Head of caudate nucleus (tissue), 42 donors: ENCODE measurements around the gene SLC2A14.
A peak's percentile ranks its signal among the peaks of the same experiment; 100 is the strongest.
"Not testable (repeated sequence)": the region's sequence is repeated elsewhere in the genome, so short reads cannot be mapped to it uniquely, and the experiment has no call there.

Experiments
- DNase-seq, 42 donors: peaks; one replicate each; pipeline versions ENCODE4 v3.0.0 to v3.0.0-alpha.2; 2020 to 2021; ENCODE audit warnings: mixed read lengths in 7 of 42
- intact Hi-C: fragments of 100-400 bp; cut with DNase I; formaldehyde crosslinking; loops from one replicate; pipeline ENCODE4 v1.15.0; 2022

SLC2A14 gene

DNA sequence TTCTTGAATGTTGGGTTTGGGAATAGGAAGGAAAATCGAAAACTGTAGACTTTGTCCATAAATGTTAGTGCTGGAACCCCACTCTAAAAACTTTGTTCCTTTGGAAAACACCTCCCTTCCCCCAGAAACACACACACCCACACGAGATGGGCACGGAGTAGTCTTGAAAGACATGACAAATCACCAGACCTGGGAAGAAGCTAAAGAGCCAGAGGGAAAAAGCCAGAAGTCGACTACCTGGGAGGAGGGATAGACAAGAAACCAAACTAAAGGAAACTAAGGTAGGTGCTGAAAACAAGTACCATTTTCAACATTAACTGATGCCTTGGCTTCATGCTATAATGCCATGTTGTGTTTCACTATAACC is 84.4 kb downstream of the SLC2A14 start:
- DNase-seq = no peak
- intact Hi-C loops = no loop called here

DNA sequence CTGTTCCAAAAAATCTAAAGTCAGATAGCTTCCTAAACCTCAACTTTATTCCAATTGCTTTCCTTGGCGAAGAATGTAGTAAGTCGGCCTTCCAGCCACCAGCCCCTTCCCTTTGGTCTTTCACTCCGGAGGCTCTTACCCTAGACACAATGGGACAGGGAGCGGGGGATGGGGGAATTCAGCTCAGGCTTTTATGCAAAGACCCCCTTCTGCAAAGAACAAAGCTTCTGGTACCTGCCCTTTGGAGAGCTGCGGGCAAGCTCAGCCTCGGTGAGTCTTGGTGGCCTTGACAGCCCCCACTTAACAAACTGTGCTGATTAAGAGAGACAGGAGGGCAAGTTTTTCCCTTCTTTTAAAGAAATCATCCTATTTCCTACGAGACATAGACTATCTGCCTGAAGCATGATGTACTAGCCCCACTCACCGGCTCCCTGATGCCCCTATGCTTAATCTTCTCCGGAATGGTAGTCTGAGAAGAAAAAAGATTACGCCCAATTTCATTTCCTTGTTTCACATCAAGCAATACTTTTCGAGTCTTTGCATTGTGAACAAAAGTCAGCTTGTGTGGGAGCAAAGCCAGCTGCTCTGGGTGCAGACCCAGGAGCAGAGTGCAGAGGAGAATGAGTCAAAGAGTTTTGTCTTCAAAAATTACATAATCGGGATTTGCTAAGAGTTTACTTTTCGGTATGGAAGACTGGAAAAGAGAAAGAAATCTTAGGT is 85.0 kb downstream of the SLC2A14 start:
- peak in 23 of 42 donors; percentile 7 to 74 (median 32) for DNase-seq
- intact Hi-C loops = no loop called here

DNA sequence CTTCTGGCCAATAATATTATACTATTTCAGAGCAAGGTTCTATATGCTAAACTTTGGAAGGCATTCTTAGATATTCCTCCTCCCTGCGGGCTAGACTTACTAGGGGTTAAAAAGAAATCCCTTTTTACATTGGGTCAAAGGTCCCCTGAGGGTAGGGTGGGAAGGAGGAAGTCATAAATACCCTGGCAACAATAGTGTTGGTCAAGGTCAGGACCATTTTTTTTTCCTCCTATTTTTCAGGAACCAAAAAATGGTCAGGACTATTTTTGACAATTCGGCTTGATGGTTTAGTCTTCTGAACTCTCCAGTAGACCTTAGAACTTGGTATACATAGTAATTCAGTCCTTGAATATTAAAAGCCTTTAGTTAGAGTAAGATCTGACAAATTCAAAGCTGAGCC is 88.0 kb downstream of the SLC2A14 start:
- intact Hi-C loops = no loop called here

DNA sequence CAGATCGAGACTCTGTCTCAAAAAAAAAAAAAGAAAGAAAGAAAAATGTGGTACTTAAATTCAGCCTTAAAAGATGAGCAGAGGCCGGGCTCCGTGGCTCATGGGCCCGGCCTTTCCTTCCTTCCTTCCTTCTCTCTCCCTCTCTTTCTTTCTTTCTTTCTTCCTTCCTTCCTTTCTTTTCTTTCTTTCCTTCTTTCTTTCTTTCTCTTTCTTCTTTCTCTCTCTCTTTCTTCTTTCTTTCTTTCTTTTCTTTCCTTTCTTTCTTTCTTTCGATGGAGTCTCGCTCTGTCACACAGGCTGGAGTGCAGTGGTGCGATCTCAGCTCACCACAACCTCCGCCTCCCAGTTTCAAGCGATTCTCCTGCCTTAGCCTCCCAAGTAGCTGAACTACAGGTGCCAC is 89.3 kb downstream of the SLC2A14 start:
- intact Hi-C loops, DNase-seq: not testable (repeated sequence)

More for the DNA sequence above, 88.0 kb downstream of the SLC2A14 start:
- DNase-seq = no peak

DNA sequence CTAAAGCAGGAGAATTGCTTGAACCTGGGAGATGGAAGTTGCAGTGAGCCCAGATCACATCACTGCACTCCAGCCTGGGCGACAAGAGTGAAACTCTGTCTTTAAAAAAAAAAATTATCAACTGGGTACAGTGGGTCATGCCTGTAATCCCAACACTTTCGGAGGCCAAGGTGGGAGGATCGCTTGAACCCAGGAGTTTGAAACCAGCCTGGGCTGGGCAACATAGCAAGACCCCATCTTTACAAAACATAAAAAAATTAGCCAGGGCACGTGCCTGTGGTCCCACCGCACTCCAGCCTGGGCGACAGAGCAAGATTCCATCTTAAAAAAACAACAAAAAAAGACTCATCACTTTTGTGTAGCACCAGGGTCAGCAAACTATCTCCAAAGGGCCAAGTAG is 90.7 kb downstream of the SLC2A14 start:
- DNase-seq = no peak
- intact Hi-C loops = no loop called here

DNA sequence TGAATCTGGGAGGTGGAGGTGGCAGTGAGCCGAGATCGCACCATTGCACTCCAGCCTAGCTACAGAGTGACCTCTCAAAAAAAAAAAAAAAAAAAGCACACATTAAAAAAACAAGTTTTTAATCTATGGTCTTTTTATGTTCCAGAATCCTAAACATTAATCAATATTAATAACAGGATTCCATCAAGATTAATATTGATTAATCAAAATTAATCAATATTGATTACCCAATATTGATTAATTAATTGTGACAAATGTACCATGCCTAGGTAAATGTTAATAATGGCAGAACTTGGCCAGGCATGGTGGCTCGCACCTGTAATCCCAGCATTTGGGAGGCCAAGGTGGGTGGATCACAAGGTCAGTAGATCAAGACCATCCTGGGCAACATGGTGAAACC is 91.4 kb downstream of the SLC2A14 start:
- DNase-seq = no peak

DNA sequence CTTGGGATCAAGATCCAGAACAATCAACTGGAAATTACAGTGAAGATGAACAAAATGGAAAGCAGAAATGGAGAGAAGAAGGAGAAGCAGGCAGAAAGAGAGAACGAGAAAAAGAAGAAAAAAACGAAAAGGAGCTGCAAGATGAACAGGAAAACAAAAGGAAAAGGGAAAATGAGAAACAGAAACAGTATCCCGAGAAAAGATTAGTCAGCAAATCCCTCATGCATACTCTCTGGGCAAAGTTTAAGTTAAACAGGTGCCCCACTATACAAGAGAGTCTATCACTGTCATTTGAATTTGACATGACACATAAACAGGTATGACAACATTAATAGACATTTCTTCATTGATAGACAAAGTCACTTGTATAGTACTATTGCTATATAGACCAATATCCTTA is 102.7 kb downstream of the SLC2A14 start:
- DNase-seq = no peak
- intact Hi-C loops = no loop called here

More for the DNA sequence above, 91.4 kb downstream of the SLC2A14 start:
- intact Hi-C loops = no loop called here
